ENCODE results near the gene EPB41L4B.

Gene EPB41L4B

GRCh38 chr9:109122726-109123621 lies 197.9 kb downstream of the EPB41L4B start:
- Histone ChIP-seq H3K27ac (ENCODE audit: low read length) (no peak overlapping the region), H3K36me3 (ENCODE audit: control insufficient read depth, low read depth, low read length) (no peaks in the 10 kb centered on the region), H3K9me3 (ENCODE audit: control insufficient read depth, low read depth, low read length) (no peaks in the 10 kb centered on the region), H3K9ac (ENCODE audit: low read length) (no peak overlapping the region), H3K27me3 (ENCODE audit: control insufficient read depth, insufficient read depth, low read length) (no peaks in the 10 kb centered on the region), H3K4me3 (ENCODE audit: low read length) (no peak overlapping the region), H3K4me1 (ENCODE audit: control insufficient read depth, low read depth, low read length) (peaks cover 21% of the 10 kb centered on the region)
